T1000 (cell line): ENCODE data around the gene C17orf114.

Source experiments
- DNase-seq: peaks from one replicate; lab custom pipeline; 2025; ENCODE audit warnings: mixed read lengths; lab: John Stamatoyannopoulos, UW

Gene C17orf114

DNA sequence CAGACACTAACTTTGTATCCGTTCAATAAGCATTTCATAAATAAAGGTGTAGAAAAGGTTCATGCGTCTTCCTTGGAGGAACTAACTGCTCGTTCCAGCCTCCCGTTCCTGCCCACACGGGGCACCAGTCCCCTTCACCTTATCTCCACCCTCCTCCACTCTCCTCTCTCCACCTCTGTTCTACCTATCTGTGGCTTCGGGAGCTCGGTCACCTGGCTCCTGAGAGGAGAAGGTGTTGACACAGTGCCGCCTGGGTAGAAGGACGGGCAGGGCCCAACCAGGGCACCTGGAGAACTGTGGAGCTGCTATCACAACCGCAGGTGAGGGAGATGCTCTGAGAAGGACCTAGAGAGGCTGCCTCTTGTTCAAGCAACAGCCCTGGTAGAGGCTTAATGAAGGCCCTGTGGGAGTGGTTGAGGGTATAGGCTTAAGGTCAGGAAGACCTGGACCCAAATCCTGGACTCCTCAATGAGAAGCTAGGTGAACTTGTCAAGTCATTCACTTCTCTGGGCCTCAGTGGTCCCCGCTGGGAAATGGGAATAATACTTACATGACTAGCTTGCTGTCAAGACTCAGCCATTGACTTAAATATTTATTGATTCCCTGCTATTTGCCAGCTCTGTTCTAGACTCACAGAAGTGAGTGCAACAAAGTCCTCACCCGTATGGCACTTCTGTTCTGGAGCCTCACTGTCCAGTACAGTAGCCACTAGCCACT, 21.4 kb upstream of the C17orf114 start:
- no peak for DNase-seq

DNA sequence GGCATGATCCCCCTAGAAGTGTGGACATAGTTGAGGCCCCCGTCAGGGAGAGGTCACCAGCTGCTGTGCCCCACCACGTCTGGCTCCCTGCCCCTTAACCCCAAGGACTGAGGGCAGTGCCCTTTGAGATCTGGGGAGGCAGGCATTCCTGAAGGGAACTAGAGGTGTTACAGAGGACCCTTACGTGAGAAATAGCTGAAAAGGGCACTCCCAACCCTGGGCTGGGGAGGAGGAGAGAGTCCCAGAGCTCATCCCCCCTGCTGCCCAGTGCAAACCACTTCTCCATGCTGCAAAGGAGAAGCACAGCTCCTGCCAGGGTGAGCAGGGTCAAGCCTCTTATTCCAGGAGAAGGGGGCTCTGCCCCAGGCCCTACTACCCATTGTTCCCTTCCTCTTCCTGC, 20.7 kb upstream of the C17orf114 start:
- DNase-seq = no peak

DNA sequence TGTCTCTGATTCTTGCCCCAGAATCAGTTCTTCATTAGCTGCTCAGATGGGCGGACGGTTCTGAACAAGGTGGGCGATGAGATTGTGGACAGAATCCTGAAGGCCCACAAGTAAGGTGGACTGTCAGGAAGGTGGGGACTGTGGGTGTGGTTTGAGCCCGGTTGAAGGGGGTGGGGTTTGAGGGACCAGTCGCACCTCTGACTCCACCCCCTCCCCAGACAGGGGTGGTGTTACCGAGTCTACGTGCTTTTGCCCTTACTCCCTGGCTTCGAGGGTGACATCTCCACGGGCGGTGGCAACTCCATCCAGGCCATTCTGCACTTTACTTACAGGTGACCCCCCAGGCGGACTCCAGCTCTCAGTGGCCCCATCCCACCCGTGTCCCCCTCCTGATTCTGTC, 16.1 kb upstream of the C17orf114 start:
- DNase-seq = no peak

DNA sequence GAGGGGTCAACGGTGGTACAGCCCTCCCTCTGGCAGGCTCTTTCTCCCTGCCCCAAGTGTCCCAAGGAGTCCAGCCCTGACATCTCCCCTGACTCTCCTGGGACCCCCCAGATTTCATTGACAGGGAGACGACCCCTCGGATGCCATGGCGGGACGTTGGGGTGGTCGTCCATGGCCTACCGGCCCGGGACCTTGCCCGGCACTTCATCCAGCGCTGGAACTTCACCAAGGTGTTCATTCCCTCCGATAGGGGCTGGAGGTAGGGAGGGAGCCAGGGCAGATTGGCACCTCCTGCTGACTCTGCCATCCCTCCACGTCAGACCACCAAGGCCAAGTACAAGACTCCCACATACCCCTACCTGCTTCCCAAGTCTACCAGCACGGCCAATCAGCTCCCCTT, 14.7 kb upstream of the C17orf114 start:
- DNase-seq = no peak

DNA sequence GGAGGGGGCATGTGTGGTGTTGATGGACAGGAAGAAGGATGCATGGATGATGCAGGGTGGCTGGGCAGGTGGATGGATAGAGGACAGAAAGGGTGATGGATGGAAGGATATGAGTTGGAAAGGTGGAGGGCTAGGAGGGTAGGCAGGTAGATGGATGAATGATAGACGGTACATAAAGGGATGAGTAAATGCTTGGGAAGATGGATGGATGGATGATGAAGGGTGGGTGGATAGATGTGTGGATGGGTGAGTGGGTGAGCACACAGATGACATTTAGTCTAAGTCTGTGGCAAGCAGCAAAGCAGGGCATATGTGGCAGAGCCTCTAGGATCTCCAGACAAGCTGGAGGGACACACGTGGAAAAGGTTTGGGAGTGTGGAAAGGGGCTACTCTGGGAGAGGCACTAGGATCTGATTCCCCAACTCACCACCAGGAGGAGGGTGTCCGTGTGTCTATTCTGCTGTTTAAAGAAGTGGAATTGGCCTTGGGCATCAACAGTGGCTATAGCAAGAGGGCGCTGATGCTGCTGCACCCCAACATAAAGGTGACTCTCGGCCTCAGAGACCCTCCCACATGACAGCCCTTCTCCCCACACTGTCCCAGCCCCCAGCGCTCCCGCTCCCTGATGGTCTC, 13.0 kb upstream of the C17orf114 start:
- no peak for DNase-seq

DNA sequence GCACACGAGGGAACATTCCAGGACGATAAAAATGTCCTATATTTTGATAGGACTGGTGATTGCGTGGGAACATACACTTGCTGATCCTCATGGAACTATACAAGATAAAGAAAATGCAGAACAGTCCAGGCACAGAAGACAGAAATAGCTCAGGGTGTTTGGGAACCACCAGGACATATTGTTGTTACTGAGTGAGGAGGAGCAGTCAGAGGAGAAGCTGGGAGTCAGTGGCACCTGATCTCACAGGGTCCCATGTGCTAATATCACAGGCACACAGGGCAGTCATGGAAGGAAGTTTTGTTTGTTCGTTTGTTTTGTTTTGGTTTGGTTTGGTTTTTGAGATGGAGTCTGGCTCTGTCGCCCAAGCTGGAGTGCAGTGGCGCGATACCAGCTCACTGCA, 10.6 kb upstream of the C17orf114 start:
- no peak for DNase-seq

DNA sequence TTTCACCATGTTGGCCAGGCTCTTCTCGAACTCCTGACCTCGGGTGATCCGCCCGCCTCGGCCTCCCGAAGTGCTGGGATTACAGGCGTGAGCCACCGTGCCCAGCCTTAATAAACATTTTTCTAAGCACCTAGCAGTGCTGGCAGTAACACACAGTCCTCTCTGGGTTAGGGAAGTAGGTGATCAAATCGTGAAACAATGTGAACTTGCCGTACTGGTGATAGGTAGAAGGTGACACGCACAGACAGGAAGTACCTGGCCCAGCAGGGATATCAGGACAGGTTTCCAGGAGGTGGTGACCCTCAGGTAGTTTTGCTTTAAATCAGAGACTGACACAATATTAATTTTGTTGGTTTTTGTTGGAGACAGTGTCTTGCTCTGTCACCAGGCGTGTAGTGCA, 9.3 kb upstream of the C17orf114 start:
- DNase-seq = no peak

DNA sequence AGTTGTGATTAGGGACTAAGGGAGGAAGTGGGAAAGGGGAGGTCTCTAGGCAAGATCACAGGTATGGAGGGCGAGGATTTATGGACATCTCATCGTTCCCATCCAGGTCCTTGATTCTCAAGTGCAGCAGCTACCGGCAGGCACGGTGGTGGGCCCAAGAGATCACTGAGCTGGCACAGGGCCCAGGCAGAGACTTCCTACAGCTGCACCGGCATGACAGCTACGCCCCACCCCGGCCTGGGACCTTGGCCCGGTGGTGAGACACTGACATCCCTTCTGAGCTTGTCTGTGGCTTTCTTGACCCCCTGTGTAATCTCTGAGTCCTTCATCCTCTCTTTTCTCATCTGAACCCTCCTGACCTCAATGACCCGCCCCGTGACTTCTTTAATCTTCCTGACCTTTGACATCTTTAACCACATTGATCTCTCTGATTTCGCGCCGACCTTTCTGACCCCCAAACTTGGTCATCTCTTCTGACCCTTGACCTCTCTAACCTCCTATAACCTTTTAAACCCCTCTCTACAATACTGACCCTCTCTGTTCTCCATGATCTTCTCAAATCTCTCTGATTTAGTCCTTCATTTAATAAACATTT, 8.7 kb upstream of the C17orf114 start:
- no peak for DNase-seq

DNA sequence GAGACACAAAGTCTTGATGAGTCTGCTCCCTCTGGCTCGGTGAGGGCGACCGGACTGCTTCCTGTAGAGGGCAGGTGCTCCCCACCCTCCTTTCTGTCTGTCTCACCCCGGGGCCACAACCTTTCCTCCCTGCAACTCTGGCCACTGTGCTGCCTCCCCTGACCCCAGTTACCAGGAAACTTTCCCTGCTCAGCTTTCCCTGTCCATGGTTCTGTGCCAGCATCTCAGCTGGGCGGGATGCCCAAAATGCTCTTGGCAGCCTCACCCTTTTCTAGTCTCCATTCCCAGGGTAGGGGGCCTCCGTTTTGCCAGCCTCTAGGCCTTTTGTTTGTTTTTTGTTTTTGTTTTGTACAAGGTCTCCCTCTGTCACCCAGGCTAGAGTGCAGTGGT, 6.2 kb upstream of the C17orf114 start:
- DNase-seq = no peak

DNA sequence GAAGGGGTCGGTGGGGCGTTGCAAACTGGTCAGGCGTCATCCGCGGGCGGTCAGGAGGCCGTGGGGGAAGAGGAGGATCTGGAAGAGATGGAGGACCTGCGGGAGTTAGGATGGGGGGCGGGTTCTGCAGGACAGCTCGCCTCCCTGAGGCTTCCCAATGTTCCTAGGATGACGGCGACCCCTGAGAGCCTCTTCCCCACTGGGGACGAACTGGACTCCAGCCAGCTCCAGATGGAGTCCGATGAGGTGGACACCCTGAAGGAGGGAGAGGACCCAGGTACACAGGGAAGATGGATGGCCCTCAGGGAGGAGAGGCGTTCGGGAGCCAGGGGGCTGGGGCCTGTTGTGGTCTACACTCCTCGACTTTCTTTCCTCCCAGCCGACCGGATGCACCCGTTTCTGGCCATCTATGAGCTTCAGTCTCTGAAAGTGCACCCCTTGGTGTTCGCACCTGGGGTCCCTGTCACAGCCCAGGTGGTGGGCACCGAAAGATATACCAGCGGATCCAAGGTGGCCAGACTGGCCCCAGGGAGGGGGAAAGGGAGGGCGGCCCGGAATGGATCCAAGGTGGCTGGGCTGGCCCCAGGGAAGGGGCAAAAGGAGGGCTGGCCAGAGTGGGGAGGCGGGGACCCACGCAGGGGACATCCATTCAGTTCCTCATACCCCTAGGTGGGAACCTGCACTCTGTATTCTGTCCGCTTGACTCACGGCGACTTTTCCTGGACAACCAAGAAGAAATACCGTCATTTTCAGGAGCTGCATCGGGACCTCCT, 5.7 kb upstream of the C17orf114 start:
- no peak for DNase-seq

DNA sequence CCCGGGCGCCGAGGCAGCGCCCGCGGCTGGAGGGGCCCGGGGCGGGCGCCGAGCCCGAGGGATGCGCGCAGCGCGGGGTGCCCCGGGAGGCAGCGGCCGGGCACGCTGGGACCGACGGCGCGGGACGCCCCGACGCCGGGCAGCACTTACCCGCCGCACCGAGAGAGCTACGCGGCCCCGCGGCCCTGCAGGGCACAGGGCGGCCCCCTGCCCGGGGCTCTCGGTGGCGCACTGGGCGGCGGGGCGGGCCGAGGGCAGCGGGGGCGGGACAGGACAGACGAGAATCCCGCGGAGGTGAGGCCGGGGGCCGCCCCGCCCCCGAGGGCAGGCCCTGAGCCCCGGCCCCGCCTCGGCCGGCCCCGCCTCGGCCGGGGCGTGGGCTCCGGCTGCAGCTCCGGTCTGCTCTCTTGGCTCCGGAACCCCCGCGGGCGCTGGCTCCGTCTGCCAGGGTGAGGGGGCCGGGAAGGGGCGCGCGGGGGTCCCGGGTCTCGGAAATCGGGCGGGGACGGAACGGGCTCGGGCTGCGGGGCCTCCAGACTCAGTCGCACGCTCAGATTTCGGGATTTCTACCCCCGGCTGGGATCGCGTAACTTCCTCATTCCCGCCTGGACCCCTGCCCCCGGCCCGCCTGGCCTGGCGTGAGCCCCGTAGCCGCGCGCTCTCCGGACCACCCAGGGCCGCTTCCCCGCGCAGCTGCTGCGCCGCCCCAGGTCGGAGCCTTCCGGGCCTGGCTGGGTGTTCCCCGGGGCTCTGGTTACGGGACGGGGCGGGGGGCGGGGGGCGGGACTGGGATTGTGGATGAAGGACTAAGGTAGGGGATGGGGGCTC, 4.9 kb upstream of the C17orf114 start, which contains the start of gene PLD2:
TSS of gene PLD2 (plus strand) at position 376 of the 828 bp plus-strand sequence. CDS start 621 bp downstream, outside the sequence.
- peak; percentile 77 for DNase-seq

DNA sequence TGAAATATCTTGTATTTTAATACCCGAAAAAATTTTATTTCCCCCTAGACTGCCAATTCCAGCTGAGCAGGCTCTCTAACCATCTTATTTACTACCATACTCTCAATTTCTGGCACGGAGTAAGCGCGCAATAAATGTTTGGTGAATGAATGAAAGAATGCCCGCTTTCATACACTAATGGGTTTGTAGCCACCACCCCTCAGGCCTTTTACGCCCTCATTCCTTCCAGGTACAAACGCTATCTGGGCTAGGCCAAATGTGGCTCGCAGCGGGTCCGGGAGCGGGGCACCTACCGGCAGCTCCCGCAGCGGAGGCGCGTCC, 4.3 kb upstream of the C17orf114 start:
- DNase-seq = no peak

DNA sequence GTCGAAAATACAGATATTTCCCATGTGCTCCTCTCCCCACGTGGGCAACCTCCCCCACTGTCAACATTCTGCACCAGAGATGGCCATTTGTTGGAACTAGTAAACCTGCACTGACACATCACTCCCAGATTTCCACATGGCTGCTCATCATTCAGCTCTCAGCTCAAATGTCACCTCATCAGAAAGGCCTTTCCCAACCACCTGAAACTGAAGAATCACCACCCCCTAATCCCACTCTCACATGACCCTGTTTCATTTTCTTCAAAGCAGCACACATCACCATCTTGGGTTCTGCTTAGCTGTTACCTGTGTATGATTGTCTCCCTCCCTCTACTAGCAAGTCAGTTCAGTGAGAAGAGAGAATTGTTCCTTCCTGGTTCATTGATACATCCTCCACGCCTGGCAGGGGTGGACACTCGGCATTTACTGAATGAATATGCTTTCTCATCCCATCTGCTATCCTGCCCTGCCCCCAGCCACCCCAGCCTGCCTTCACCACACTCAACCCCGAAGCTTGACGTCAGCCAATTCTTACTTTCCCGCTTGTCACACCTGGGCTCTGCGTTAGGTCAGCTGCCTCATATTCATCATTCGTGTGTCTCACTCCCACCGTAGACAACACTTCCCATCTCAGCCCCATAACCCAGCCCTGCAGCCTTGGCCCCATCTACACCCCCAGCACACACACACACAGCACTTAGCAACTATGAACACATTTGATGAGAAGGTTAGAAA, 1.5 kb downstream of the C17orf114 start:
- no peak for DNase-seq

DNA sequence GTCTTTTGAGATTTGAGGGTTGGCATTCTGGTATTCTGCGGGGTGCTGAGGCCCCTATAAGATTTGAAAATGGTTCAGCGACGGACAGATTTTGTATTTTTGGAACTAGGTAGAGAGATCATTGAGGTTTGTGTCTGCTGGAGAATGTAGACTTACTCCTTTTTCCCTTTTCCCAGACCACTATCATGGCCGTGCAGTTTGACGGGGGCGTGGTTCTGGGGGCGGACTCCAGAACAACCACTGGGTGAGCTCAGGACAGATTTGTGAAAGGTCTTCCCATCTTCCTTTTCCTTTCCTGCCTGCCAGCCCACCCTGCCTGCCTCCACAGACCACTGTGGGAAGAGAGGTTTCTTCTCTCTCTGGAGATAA, 5.6 kb downstream of the C17orf114 start:
- DNase-seq = no peak

DNA sequence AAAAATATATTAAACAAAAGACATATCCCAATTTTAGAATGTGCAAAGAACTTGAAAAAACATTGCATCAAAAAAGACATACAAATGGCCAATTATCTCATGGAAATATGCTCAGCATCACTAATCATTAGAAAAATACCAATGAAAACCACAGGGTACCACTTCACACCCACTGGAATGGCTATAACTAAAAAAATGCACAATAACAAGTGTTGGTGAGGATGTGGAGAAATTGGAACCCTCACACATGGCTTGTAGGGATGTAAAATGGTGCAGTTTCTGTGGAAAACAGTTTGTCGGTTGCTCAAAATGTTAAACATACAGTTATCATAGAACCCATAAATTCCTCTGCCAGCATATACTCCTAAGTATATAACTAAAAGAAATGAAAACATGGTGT, 7.0 kb downstream of the C17orf114 start:
- DNase-seq = no peak

DNA sequence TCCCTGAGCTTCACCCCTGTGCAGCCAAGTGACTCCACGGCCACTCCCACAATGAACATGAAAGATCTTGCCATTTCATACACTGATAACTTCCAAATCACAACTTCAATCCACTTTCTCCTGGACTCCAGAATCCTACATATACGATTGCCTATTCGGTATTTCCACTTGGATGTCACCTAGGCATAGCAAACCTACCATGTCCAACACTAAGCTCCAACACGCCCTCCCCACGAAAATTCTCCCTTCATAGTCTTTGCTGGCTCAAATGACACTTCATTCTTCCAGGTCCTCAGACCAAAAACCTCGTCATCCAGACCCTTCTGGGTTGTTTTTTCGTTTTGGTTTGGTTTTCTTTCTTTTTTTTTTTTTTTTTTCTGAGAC, 11.4 kb downstream of the C17orf114 start:
- no peak for DNase-seq

DNA sequence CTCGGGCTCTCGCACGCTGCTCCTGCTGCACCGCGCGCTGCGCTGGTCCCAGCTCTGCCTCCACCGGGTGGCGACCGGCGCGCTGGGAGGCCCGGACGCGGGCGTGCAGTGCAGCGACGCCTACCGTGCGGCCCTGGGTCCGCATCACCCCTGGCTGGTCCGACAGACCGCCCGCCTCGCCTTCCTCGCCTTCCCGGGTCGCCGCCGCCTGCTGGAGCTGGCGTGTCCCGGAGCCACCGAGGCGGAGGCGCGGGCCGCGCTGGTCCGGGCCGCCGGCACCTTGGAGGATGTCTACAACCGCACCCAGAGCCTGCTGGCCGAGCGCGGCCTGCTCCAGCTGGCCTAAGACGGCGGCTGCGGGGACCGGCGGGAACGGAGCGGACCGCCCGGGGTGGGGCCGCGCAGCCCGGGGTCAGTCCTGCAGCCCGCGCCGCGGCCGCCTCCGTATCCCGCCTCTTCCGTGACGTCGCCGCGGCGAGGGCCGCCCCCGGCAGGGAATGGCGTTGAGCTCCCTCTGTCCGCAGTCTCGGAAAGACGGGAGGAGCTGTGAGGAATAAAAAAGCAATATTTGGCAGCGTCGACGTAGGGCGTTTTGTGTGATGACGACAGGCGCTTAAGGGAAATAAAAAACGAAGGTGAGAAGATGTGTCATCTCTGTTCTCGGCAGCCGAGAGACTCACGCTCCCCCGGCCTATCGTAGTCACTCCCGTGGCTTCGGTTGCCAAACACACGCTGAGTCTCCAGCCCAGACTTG, 12.0 kb downstream of the C17orf114 start:
- peak; percentile 81 for DNase-seq

DNA sequence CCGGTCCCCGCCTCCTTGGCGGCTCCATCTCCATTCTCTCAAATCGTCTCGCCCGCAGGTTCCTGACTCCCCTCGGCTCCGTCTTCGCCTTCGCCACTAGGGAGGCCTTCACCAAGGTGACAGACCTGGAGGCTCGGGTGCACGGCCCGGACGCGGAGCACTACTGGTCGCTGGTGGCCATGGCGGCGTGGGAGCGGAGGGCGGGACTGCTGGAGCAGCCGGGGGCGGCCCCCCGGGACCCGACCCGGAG, 12.5 kb downstream of the C17orf114 start:
- DNase-seq = no peak

DNA sequence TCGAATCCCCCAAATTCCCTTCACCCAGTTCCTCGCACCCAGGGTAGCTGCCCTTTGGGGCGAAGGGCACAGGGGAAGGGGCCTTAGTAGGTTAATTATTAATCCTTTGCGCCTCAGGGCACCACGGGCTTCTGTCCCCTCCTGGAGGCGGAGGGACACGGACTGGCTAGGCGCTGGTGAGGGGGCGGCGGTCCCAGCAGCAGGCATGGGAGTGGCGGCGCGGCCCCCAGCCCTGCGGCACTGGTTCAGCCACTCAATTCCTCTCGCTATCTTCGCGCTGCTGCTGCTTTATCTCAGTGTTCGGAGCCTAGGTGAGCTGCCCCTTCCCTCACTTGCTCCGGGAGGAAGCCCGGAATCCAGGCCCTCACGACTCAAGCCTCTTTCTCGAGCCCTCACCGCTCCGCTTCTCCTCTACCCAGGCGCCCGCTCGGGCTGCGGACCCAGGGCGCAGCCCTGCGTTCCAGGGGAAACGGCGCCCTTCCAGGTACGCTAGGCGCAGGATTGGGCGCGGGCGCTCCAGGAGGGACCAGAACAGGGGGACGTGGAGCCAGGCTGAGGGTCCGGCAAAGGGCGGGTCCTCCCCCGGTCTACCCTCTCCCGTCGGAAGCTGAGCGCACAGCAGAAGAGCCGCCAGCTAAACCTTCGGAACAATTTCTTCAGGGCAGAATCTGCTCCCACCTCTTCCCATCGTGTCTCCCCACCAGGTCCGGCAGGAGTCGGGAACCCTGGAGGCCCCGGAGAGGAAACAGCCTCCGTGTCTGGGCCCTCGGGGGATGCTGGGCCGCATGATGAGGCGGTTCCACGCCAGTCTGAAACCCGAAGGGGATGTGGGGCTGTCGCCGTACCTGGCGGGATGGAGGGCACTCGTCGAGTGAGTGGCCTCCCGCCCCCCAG, 13.1 kb downstream of the C17orf114 start, which contains the start of gene GLTPD2:
TSS of gene GLTPD2 (plus strand) at position 158 of the 894 bp plus-strand sequence. CDS start at position 206, 48 bp downstream.
- DNase-seq = no peak
